Measurements from ENCODE around the gene TCF19.

DNA sequence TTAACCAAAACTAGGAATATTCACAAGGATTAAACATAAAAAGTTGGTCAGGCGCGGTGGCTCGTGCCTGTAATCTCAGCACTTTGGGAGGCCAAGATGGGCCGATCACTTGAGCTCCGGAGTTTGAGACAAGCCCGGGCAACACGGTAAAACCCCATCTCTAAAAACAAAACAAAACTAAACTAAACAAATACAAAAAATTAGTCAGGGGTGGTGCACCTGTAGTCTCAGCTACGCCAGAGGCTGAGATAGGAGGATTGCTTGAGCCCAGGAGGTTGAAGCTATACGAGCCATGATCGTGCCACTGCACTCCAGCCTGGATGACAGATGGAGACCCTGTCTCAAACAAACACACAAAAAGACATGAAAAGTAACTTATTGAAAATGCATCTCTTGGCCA, 22.7 kb upstream of the TCF19 start:
- TF ChIP-seq, protein P1, sequence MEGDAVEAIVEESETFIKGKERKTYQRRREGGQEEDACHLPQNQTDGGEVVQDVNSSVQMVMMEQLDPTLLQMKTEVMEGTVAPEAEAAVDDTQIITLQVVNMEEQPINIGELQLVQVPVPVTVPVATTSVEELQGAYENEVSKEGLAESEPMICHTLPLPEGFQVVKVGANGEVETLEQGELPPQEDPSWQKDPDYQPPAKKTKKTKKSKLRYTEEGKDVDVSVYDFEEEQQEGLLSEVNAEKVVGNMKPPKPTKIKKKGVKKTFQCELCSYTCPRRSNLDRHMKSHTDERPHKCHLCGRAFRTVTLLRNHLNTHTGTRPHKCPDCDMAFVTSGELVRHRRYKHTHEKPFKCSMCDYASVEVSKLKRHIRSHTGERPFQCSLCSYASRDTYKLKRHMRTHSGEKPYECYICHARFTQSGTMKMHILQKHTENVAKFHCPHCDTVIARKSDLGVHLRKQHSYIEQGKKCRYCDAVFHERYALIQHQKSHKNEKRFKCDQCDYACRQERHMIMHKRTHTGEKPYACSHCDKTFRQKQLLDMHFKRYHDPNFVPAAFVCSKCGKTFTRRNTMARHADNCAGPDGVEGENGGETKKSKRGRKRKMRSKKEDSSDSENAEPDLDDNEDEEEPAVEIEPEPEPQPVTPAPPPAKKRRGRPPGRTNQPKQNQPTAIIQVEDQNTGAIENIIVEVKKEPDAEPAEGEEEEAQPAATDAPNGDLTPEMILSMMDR (IDR thresholded peaks at IDR 0.05) = no peak
- TF ChIP-seq POLR2A (IDR thresholded peaks at IDR 0.05) (no peak), POLR2AphosphoS5 (IDR thresholded peaks at IDR 0.05) (no peak)

All from prostate gland (tissue), 2 donors.